Bronchial epithelial cell (primary cell): ENCODE results near the gene OSCP1. TPM values are rescaled to one million over a fixed set of nuclear protein-coding genes. Genes with fewer than 3 reads are reported as not detected.

ENCODE experiments used
- DNase-seq: peaks from one replicate; pipeline ENCODE4 v3.0.0-alpha.2; 2010; ENCODE audit warnings: low read depth
- FAIRE-seq: peaks from 2 replicates; lab custom pipeline; 2011; peaks lifted over from hg19 to GRCh38; lab: Jason Lieb, UNC
- H3K27me3 ChIP-seq: 2 replicates; pipeline ENCODE4 v1.5.1; 2011; ENCODE audit warnings: low read length; ENCODE audit not compliant: control insufficient read depth, insufficient read depth
- H3K36me3 ChIP-seq: 2 replicates; pipeline ENCODE4 v1.5.1; 2011; ENCODE audit warnings: low read length; ENCODE audit not compliant: control insufficient read depth, insufficient read depth
- H3K4me3 ChIP-seq: 2 replicates; pipeline ENCODE4 v1.5.1; 2011; ENCODE audit warnings: mild to moderate bottlenecking, low read depth, low read length, control low read depth
- CTCF ChIP-seq: IDR thresholded peaks from 2 replicates; pipeline ENCODE4 v1.5.1; 2011; ENCODE audit warnings: mild to moderate bottlenecking, moderate library complexity, low read length, control low read depth, inconsistent platforms; ENCODE audit not compliant: insufficient read depth, severe bottlenecking
- total RNA-seq: library from RNA; depleted of rRNA; stranded (reverse); fragments of >200 nt; gene quantifications from 2 replicates; pipeline ENCODE4 v1.2.1, GENCODE V29; 2014

Gene OSCP1
- total RNA-seq, 1 donor from 2014 or later, result 3.7 TPM

GRCh38 chr1:36447450-36447849 is 2.8 kb downstream of the OSCP1 start:
- Histone ChIP-seq H3K36me3 (no peaks in the 10 kb centered on the region), H3K27me3 (no peaks in the 10 kb centered on the region), H3K4me3 (no peak overlapping the region)
- DNase-seq, result no peak
- TF ChIP-seq CTCF, result no peak
- FAIRE-seq, result no peak

GRCh38 chr1:36446746-36447145 is 3.5 kb downstream of the OSCP1 start:
- TF ChIP-seq CTCF, result no peak
- DNase-seq, result no peak
- Histone ChIP-seq H3K4me3 (no peak overlapping the region), H3K27me3 (no peaks in the 10 kb centered on the region), H3K36me3 (no peaks in the 10 kb centered on the region)
- no peak for FAIRE-seq

GRCh38 chr1:36446271-36446670 is 4.0 kb downstream of the OSCP1 start:
- DNase-seq, result no peak
- Histone ChIP-seq H3K36me3 (no peaks in the 10 kb centered on the region), H3K4me3 (no peak overlapping the region), H3K27me3 (no peaks in the 10 kb centered on the region)
- TF ChIP-seq CTCF, result peak; percentile 19
- no peak for FAIRE-seq

- no peak for DNase-seq
- TF ChIP-seq CTCF, result no peak
- Histone ChIP-seq H3K36me3 (no peaks in the 10 kb centered on the region), H3K4me3 (no peak overlapping the region), H3K27me3 (no peaks in the 10 kb centered on the region)
- FAIRE-seq, result no peak
These were observed 7.0 kb downstream of the OSCP1 start for GRCh38 chr1:36443297-36443696.

- no peak for FAIRE-seq
These were observed 7.9 kb downstream of the OSCP1 start for GRCh38 chr1:36442337-36442736.

More at GRCh38 chr1:36442337-36442736, 7.9 kb downstream of the OSCP1 start:
- Histone ChIP-seq H3K4me3 (no peak overlapping the region), H3K36me3 (no peaks in the 10 kb centered on the region), H3K27me3 (no peaks in the 10 kb centered on the region)
- DNase-seq, result no peak
- TF ChIP-seq CTCF, result no peak
